ENCODE measurements around the gene C5AR2.

C5AR2 gene

DNA sequence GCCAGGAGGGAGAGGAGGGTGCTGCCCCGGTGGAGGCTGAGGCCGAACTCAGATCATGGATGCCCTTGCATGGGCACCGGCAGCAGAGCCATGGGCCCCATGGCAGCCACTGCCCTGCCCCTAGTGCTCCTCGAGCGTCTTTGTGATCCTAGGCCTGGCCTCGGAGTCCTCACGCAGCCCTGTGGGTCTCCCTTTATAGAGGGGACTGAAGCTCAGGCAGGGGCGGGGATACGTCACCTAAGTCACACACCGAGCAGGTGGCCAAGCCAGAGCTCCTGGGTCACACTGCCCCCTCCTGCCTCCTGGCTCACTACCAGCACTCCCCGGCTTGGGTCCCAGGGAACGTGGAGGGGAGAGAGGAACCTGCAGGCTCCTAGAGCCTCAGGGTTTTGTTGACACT, 45.8 kb downstream of the C5AR2 start:
- no peaks in the 10 kb centered on the region for H3K4me1 ChIP-seq (ENCODE audit: insufficient read depth, poor library complexity, severe bottlenecking)
- H3K27ac ChIP-seq (ENCODE audit: poor library complexity, severe bottlenecking) = no peak overlapping the region
- no peaks in the 10 kb centered on the region for H3K9me3 ChIP-seq (ENCODE audit: severe bottlenecking)
- DNase-seq (ENCODE audit: low spot score) (peak; percentile 48), ATAC-seq (ENCODE audit: low read depth) (no peak)
- H3K4me3 ChIP-seq (ENCODE audit: severe bottlenecking) = no peak overlapping the region
- H3K36me3 ChIP-seq (ENCODE audit: low read depth) = peaks cover 56% of the 10 kb centered on the region
- TF ChIP-seq, protein P1, sequence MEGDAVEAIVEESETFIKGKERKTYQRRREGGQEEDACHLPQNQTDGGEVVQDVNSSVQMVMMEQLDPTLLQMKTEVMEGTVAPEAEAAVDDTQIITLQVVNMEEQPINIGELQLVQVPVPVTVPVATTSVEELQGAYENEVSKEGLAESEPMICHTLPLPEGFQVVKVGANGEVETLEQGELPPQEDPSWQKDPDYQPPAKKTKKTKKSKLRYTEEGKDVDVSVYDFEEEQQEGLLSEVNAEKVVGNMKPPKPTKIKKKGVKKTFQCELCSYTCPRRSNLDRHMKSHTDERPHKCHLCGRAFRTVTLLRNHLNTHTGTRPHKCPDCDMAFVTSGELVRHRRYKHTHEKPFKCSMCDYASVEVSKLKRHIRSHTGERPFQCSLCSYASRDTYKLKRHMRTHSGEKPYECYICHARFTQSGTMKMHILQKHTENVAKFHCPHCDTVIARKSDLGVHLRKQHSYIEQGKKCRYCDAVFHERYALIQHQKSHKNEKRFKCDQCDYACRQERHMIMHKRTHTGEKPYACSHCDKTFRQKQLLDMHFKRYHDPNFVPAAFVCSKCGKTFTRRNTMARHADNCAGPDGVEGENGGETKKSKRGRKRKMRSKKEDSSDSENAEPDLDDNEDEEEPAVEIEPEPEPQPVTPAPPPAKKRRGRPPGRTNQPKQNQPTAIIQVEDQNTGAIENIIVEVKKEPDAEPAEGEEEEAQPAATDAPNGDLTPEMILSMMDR (IDR thresholded peaks at IDR 0.05; ENCODE audit: poor library complexity, severe bottlenecking) = no peak
- no peaks in the 10 kb centered on the region for H3K27me3 ChIP-seq (ENCODE audit: insufficient read depth, poor library complexity, severe bottlenecking)

DNA sequence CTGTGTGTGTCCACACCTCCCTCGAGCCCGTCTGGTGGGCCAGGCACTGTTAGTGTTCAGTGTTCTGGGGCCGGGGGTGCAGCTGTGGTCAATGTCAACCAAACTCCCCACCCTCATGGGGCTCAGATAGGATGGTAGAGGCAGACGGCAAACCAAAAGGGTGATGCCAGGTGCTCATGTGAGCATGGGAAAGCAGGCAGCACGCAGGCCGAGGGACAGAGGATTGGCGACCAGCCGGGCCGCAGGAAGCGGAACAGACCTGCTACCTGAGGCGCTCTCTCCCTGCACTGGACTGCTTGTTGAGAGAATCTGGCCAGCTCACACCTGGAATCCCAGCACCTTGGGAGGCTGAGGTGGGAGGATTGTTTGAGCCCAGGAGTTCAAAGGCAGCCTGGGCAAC, 46.3 kb downstream of the C5AR2 start:
- Histone ChIP-seq H3K36me3 (ENCODE audit: low read depth) (peaks cover 52% of the 10 kb centered on the region), H3K4me3 (ENCODE audit: severe bottlenecking) (no peak overlapping the region), H3K9me3 (ENCODE audit: severe bottlenecking) (no peaks in the 10 kb centered on the region), H3K27ac (ENCODE audit: poor library complexity, severe bottlenecking) (no peak overlapping the region), H3K4me1 (ENCODE audit: insufficient read depth, poor library complexity, severe bottlenecking) (no peaks in the 10 kb centered on the region), H3K27me3 (ENCODE audit: insufficient read depth, poor library complexity, severe bottlenecking) (no peaks in the 10 kb centered on the region)
- DNase-seq (ENCODE audit: low spot score) = peak; percentile 42
- TF ChIP-seq, protein P1 (IDR thresholded peaks at IDR 0.05; ENCODE audit: poor library complexity, severe bottlenecking) = no peak
- no peak for ATAC-seq (ENCODE audit: low read depth)

- Histone ChIP-seq H3K4me3 (ENCODE audit: severe bottlenecking) (no peak overlapping the region), H3K27me3 (ENCODE audit: insufficient read depth, poor library complexity, severe bottlenecking) (no peaks in the 10 kb centered on the region), H3K27ac (ENCODE audit: poor library complexity, severe bottlenecking) (no peak overlapping the region), H3K36me3 (ENCODE audit: low read depth) (peaks cover 40% of the 10 kb centered on the region), H3K9me3 (ENCODE audit: severe bottlenecking) (no peaks in the 10 kb centered on the region), H3K4me1 (ENCODE audit: insufficient read depth, poor library complexity, severe bottlenecking) (no peaks in the 10 kb centered on the region)
- DNase-seq (ENCODE audit: low spot score) (peak; percentile 32), ATAC-seq (ENCODE audit: low read depth) (no peak)
- TF ChIP-seq, protein P1 (IDR thresholded peaks at IDR 0.05; ENCODE audit: poor library complexity, severe bottlenecking) = no peak
Measured at GRCh38 chr19:47379381-47379938, 47.5 kb downstream of the C5AR2 start.

GRCh38 chr19:47380559-47380958, 48.6 kb downstream of the C5AR2 start:
- no peak overlapping the region for H3K4me3 ChIP-seq (ENCODE audit: severe bottlenecking)
- H3K27me3 ChIP-seq (ENCODE audit: insufficient read depth, poor library complexity, severe bottlenecking) = no peaks in the 10 kb centered on the region
- H3K9me3 ChIP-seq (ENCODE audit: severe bottlenecking) = no peaks in the 10 kb centered on the region
- no peak for ATAC-seq (ENCODE audit: low read depth)
- no peak overlapping the region for H3K27ac ChIP-seq (ENCODE audit: poor library complexity, severe bottlenecking)
- H3K36me3 ChIP-seq (ENCODE audit: low read depth) = peaks cover 29% of the 10 kb centered on the region
- TF ChIP-seq, protein P1 (IDR thresholded peaks at IDR 0.05; ENCODE audit: poor library complexity, severe bottlenecking) = no peak
- H3K4me1 ChIP-seq (ENCODE audit: insufficient read depth, poor library complexity, severe bottlenecking) = no peaks in the 10 kb centered on the region
- no peak for DNase-seq (ENCODE audit: low spot score)

DNA sequence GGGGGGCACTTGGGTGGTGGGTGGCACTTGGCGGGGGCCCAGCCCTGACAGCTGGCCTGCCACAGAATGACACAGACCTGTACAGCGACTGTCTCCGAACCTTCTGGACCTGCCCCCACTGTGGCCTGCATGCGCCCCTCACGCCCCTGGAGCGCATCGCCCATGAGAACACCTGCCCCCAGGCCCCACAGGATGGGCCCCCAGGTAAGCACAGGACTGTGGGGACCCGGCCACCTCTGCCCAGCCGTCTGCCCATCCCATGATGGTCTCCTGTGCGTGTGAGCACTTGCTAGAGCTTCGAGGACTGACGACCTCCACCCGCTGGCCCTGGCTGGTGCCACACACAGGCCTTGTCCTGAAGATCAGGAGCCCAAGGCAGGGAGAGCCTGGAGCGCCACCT, 49.1 kb downstream of the C5AR2 start:
- H3K9me3 ChIP-seq (ENCODE audit: severe bottlenecking) = no peaks in the 10 kb centered on the region
- TF ChIP-seq, protein P1 (IDR thresholded peaks at IDR 0.05; ENCODE audit: poor library complexity, severe bottlenecking) = no peak
- no peak overlapping the region for H3K4me3 ChIP-seq (ENCODE audit: severe bottlenecking)
- no peak overlapping the region for H3K27ac ChIP-seq (ENCODE audit: poor library complexity, severe bottlenecking)
- H3K4me1 ChIP-seq (ENCODE audit: insufficient read depth, poor library complexity, severe bottlenecking) = no peaks in the 10 kb centered on the region
- DNase-seq (ENCODE audit: low spot score) (no peak), ATAC-seq (ENCODE audit: low read depth) (no peak)
- peaks cover 24% of the 10 kb centered on the region for H3K36me3 ChIP-seq (ENCODE audit: low read depth)
- no peaks in the 10 kb centered on the region for H3K27me3 ChIP-seq (ENCODE audit: insufficient read depth, poor library complexity, severe bottlenecking)

All from RWPE2 (cell line).